Activated CD4-positive, alpha-beta T cell treated with anti-CD3 and anti-CD28 coated beads for 4 hours (primary cell): ENCODE measurements around the gene ZNF70.

Experiments used
- DNase-seq, 2 donors: peaks; one replicate each; pipeline ENCODE4 v3.0.0-alpha.2; 2020

The ZNF70 gene

GRCh38 chr22:23778577-23778900, 27.6 kb upstream of the ZNF70 start:
- DNase-seq: no peak

- no peak for DNase-seq
Measured at GRCh38 chr22:23777776-23778576, 27.1 kb upstream of the ZNF70 start.

DNA sequence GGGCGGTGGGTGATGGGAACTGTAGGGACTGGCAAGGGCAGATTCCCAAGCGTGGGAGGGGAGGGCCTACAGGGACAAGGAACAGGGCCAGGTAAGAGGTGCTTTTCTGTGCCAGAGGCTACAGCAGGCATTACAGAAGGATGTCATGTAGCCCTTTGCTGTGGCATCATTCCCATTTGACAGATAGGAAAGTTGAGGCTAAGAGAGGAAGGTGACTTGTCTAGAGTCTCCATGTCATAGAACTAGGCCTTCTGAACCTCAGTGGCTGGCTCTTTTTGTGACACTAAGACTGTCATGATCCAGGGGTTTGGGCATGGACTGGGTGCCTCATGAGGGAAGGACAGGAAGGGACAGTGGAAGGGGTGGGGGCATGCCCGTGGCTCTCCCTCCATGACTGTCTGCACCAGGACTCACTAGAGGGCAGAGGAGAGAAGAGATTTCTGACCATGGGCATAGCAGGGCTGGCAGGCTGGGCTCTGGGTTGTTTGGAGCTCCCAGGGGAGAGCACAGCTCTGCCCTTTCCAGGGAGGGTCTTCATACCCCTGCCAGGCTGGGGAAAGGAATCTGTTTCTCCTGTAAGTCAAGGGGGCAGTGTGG, 25.0 kb upstream of the ZNF70 start:
- DNase-seq: no peak

DNA sequence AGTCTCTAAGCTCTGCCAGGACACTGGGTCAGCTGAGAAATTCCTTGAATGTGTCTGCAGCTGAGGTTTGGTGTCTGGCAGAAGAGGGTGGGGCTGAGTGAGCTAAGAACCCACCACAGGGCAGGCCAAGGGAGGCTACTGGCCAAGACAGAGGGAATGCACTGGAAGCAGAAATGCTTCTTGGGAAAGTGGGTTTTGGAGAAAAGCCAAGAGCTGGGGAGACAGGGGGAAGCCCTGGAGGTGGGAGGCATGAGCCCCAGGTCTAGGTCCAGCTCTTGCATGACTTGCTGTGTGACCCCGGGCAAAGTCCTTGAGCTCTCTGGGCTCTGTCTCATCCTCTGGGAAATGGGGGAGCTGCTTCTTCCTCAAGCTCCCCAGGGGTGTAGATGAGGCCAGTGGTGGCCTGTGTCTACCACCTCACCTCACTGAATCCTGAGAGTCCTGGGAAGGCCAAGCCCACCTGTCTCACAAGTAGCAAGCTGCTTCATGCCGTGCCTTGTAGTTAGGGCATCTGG, 24.1 kb upstream of the ZNF70 start:
- no peak for DNase-seq

DNA sequence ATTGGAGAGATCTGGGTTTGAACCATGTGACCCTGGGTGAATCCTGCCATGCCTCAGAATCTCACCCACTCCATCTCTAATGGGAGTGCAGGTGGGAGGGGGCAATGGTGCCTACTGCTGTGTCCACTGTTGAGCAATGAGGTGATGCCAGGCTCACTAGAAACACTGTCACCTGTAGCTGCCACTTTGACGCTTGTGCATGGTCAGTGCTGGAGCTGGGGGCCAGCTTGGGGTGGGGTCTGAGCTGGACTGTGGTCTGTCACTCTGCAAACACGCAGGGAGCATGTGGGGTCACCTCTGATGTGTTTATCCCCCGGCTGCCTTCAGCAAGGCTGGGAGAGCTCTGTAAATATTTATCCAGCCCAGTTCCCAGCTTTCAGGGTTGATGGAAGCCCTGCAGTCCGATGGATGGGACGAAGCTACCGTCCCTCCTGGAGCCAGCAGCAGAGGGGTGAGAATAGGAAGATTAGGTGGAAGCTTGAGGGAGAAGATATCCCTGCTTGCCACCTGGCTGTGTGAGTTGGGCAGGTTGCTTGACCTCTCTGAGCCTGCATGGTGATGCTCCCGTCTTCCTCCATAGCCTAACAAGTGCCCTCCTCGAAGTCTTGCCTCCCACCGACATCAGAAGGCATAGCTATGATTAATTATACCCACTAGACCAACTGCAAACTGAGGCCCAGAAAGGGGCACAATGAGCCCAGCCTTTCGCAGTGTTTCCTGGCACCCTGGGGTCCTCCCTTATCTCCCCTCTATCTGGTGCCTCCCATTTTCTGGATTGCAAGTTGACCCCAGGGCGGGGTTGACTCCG, 23.4 kb upstream of the ZNF70 start:
- DNase-seq: no peak

GRCh38 chr22:23773483-23774113, 22.7 kb upstream of the ZNF70 start:
- DNase-seq: no peak

GRCh38 chr22:23772649-23773473, 21.9 kb upstream of the ZNF70 start, which contains the start of gene MMP11:
MMP11 (plus strand) TSS chr22:23772849; CDS start chr22:23772871, 22 bp downstream.
- peak; percentile 57 to 61 for DNase-seq

GRCh38 chr22:23772315-23772648, 21.4 kb upstream of the ZNF70 start:
- DNase-seq: no peak

DNA sequence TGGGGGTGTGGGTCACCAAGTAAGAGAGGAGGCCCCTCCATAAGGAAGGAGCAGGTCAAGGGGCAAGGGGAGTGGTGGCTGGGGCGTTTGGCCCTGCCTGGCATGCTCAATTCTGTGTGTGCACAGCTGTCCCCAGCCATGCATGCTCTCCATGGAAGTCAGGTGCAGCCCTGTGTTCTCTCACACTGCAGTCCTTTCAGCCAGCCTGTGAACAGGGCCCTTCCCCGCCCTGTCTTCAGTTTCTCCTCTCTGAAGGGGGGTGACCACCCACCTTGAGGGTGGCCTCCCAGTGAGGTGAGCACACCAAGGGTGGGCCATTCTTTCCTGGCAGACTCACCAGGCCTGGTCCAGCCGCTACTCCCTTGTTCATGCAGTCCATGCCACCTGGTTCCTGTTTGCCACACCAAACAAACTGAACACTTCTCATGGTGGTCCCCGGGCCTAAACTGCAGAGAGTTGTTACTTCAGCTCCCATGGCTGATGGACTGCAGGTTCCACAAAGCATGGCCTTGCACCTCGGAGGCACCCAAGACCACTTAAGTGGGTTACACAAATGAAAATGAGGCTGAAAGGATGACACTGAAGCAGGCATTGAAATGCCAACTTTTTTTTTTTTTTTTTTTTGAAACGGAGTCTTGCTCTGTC, 18.5 kb upstream of the ZNF70 start:
- no peak for DNase-seq

GRCh38 chr22:23767673-23768548, 17.0 kb upstream of the ZNF70 start, which contains the start of gene CHCHD10:
CHCHD10 (minus strand) TSS chr22:23767972; CDS start chr22:23767874, 98 bp downstream.
- DNase-seq: peak; percentile 67 to 73

DNA sequence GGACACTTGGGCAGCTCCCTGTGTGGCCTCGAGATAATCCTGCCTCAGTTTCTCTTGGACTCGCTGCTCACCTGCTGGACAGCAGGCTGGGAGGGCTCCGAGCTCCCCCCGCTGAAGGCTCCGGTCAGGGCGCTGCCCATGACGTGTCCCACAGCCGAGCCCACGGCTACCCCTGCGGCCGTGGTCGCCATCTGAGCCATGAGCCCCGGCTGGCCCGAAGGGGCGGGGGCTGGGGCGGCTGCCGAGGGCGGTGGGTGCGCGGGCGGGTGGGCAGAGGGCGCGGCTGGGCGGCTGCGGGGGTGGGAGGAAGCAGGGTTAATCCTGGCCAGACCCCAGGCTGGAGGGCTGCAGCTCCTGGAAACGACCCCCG, 16.4 kb upstream of the ZNF70 start:
- no peak for DNase-seq

- no peak for DNase-seq
Measured at GRCh38 chr22:23764899-23765881, 14.3 kb upstream of the ZNF70 start.

GRCh38 chr22:23763954-23764353, 13.0 kb upstream of the ZNF70 start:
- no peak for DNase-seq

DNA sequence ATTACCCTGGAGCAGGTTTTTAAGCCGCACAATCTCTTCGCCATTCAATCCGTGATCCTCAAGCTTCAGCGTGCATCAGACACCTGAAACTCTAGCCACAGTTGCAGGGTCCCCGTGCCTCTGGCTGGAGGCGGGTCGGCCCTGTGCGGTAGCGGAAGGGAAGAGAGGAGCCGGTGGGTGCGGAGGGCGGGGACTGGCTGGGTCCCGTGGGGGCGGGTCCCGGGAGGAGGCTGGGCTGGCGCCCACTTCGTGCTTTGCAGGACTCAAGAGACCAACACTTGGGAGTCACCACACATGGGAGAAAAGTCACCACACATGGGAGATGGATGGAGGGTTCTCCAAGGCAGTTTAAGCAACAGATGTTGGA, 12.7 kb upstream of the ZNF70 start:
- peak; percentile 43 to 54 for DNase-seq

- no peak for DNase-seq
Measured at GRCh38 chr22:23762842-23763578, 12.1 kb upstream of the ZNF70 start, which contains the start of gene C22orf15. C22orf15 (plus strand) TSS chr22:23762990; CDS start chr22:23763307, 317 bp downstream.

DNA sequence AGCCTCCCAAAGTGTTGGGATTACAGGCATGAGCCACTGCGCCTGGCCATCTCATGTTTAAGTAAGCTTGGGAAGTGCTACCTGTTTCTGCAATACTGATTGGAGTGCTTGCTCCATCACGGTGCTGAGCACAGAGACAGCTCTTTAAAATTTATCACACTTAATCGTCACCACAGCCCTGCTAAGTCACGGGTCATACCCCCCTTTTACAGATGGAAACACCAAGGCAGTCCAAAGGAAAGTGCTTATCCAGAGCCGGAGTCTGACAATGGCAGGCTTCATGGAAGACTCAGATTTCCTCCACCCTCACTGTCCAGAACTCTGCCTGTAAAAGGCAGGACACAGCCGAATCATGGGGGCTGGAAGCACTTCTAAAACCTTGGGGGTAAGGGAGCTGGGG, 9.1 kb upstream of the ZNF70 start:
- DNase-seq: no peak

GRCh38 chr22:23759566-23759965, 8.7 kb upstream of the ZNF70 start:
- DNase-seq: no peak

DNA sequence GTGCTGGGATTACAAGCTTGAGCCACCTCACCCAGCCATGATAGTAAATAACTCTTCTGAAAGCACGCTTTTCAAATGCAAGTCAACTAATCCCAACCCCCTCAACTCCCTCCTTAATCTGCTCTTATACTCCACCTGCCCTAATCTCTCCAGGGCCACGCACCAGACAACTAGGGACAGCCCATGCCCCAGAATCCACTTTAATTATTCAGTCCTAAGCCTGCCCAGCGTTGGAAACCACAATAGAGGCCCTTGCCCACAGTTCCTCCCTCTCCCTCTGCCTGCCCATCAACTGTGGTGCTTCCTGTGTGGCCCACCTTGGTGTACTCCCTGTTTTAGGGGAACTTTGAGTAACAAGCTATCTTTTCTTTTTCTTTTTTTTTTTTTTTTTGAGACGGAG, 6.0 kb upstream of the ZNF70 start:
- DNase-seq: no peak

DNA sequence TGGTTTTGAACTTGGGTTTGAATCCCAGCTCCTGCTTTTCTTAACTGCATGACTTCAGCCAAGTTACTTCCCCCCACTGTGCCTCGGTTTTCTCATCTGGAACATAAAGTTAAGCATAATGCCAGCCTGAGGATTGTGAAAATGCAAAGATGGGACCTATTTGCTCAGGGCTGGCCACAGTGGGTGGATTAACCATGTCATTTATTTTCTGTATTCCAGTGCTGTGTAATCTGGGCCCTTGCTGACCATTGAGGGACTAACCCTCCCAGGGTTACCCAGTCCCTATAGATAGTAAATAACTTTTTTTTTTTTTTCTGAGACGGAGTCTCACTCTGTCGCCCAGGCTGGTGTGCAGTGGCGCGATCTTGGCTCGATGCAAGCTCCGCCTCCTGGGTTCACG, 4.8 kb upstream of the ZNF70 start:
- no peak for DNase-seq
